Vagina (tissue), 2 donors: ENCODE results near the gene TTC7B. TPM values are rescaled to one million over a fixed set of nuclear protein-coding genes. Genes with fewer than 3 reads are reported as not detected.

Source experiments
- DNase-seq, 2 donors: peaks; one replicate each; pipeline ENCODE4 v3.0.0-alpha.2; 2017; ENCODE audit errors: extremely low spot score in 2 of 2
- H3K27ac ChIP-seq: fragments of 200-600 bp; sonication (generic); one replicate; pipeline ENCODE4 v1.5.1; 2019
- H3K27me3 ChIP-seq: fragments of 200-600 bp; sonication (generic); one replicate; pipeline ENCODE4 v1.5.1; 2019
- H3K36me3 ChIP-seq, 2 donors: fragments of 200-600 bp; sonication (generic); one replicate each; pipeline ENCODE4 v1.5.1; 2017 to 2019
- H3K4me1 ChIP-seq: fragments of 200-600 bp; sonication (generic); one replicate; pipeline ENCODE4 v1.5.1; 2019
- H3K4me3 ChIP-seq, 2 donors: fragments of 200-600 bp; sonication (generic); 1 replicate in 1 of 2; 2 replicates in 1 of 2; pipeline ENCODE4 v1.5.1; 2016 to 2019
- H3K9me3 ChIP-seq: fragments of 200-600 bp; sonication (generic); one replicate; pipeline ENCODE4 v1.5.1; 2019
- POLR2A ChIP-seq, 2 donors: fragments of 450-650 bp; IDR thresholded peaks; one replicate each; pipeline ENCODE4 v1.6.1; 2017; ENCODE audit warnings: antibody characterized with exemption in 2 of 2, mild to moderate bottlenecking in 2 of 2, moderate library complexity in 2 of 2
- POLR2AphosphoS5 ChIP-seq, 2 donors: sonication (generic); formaldehyde crosslinking; IDR thresholded peaks; one replicate each; pipeline ENCODE4 v1.9.0; 2017; ENCODE audit warnings: antibody characterized with exemption in 2 of 2, mild to moderate bottlenecking in 2 of 2, low read depth in 1 of 2; ENCODE audit not compliant: insufficient read depth in 1 of 2
- intact Hi-C: fragments of 100-400 bp; cut with DNase I; formaldehyde crosslinking; loops from one replicate; pipeline ENCODE4 v1.15.1; 2023
- total RNA-seq: library from RNA; depleted of rRNA; stranded (reverse); fragments of >200 nt; gene quantifications from one replicate; pipeline ENCODE4 v1.2.3, GENCODE V29; 2016
- TF ChIP-seq, protein P1 (sequence below), 3 experiments: fragments of 450-650 bp in 2 of 3; fragments of 200-600 bp in 1 of 3; sonication (generic) in 1 of 3; IDR thresholded peaks; one replicate each; pipeline ENCODE4 v1.5.1; 2017 to 2019; ENCODE audit warnings: antibody characterized with exemption in 3 of 3, mild to moderate bottlenecking in 2 of 3, moderate library complexity in 2 of 3

Gene TTC7B
- total RNA-seq, 1 donor from 2014 or later = 56.0 TPM

DNA sequence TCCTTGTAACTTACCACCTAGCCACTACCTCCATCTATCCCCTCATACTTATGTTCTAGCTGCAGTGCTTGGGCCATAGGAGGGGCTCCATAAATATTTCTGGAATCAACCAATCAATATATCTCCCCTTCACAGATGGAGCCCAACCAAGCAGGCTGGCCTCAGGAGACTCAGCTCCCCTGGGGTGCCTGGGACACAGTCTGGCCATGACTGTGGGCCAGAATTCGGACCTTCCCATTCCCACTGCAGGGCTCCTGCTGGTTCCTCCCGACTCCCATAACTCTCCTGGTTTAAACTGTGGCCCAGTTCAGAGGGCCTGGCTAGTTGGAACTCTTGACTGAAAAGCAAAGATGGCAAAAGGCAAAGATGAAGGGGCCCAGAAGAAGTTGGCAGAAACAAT lies 13.0 kb downstream of the TTC7B start:
- no peak for DNase-seq
- Histone ChIP-seq H3K27me3 (no peaks in the 10 kb centered on the region), H3K4me3 (no peak overlapping the region), H3K4me1 (peaks cover 27% of the 10 kb centered on the region), H3K36me3 (no peaks in the 10 kb centered on the region), H3K27ac (no peak overlapping the region), H3K9me3 (no peaks in the 10 kb centered on the region)
- TF ChIP-seq POLR2AphosphoS5 (IDR thresholded peaks at IDR 0.05; ENCODE audit: insufficient read depth in 1 of 2, low read depth in 1 of 2) (no peak), POLR2A (IDR thresholded peaks at IDR 0.05) (no peak)
- TF ChIP-seq, protein P1, sequence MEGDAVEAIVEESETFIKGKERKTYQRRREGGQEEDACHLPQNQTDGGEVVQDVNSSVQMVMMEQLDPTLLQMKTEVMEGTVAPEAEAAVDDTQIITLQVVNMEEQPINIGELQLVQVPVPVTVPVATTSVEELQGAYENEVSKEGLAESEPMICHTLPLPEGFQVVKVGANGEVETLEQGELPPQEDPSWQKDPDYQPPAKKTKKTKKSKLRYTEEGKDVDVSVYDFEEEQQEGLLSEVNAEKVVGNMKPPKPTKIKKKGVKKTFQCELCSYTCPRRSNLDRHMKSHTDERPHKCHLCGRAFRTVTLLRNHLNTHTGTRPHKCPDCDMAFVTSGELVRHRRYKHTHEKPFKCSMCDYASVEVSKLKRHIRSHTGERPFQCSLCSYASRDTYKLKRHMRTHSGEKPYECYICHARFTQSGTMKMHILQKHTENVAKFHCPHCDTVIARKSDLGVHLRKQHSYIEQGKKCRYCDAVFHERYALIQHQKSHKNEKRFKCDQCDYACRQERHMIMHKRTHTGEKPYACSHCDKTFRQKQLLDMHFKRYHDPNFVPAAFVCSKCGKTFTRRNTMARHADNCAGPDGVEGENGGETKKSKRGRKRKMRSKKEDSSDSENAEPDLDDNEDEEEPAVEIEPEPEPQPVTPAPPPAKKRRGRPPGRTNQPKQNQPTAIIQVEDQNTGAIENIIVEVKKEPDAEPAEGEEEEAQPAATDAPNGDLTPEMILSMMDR (IDR thresholded peaks at IDR 0.05) = no peak
- intact Hi-C loops = no loop called here

DNA sequence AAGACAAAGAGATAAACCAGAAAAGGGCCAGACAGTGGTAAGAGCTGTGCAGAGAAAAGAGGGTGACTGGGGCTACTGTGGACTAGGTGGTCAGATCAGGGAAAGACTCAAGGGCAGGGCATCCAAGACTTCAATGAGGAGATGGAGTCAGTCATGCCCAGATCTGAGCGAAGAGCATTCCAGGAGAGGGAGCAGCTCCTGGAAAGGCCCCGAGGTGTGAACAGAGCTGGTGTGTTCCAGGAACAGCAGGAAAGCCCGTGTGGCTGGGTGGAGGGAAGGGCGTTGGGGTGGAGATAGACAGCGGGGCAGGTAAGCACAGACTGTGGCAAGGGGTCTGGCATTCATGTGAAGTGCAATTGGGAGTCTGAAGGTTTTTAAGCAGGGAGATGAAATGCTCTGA lies 16.8 kb downstream of the TTC7B start:
- no peak for TF ChIP-seq POLR2AphosphoS5 (IDR thresholded peaks at IDR 0.05; ENCODE audit: insufficient read depth in 1 of 2, low read depth in 1 of 2)
- Histone ChIP-seq H3K27ac (no peak overlapping the region), H3K27me3 (no peaks in the 10 kb centered on the region), H3K4me1 (no peaks in the 10 kb centered on the region), H3K9me3 (no peaks in the 10 kb centered on the region), H3K4me3 (no peak overlapping the region), H3K36me3 (no peaks in the 10 kb centered on the region)
- no peak for DNase-seq
- intact Hi-C loops = no loop called here

DNA sequence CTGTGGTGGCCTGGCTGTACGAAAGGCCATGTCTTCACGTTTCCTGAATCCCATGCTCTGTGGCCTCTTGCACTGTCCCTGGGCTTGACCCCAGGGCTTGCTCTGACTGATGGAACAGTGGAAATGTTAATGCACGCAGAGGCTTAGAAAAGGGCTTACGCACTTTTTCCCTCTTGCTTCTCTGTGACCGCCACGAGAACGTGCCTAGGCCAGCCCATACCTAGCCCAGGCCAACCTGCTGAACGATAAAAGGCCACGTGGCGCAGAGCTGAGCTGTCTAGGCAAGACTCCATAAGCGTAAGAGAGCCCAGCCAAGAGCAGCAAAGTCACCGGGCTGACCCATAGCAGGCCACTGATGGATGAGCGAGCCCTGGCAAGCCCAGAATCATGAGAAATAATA lies 18.3 kb downstream of the TTC7B start:
- intact Hi-C loops = no loop called here
- no peak overlapping the region for H3K27ac ChIP-seq
- no peak for DNase-seq
- no peaks in the 10 kb centered on the region for H3K36me3 ChIP-seq
- H3K4me3 ChIP-seq = no peak overlapping the region
- TF ChIP-seq POLR2A (IDR thresholded peaks at IDR 0.05) (no peak), POLR2AphosphoS5 (IDR thresholded peaks at IDR 0.05; ENCODE audit: insufficient read depth in 1 of 2, low read depth in 1 of 2) (peak; percentile 20 to 26)
- H3K9me3 ChIP-seq = no peaks in the 10 kb centered on the region
- H3K4me1 ChIP-seq = no peaks in the 10 kb centered on the region
- H3K27me3 ChIP-seq = no peaks in the 10 kb centered on the region

DNA sequence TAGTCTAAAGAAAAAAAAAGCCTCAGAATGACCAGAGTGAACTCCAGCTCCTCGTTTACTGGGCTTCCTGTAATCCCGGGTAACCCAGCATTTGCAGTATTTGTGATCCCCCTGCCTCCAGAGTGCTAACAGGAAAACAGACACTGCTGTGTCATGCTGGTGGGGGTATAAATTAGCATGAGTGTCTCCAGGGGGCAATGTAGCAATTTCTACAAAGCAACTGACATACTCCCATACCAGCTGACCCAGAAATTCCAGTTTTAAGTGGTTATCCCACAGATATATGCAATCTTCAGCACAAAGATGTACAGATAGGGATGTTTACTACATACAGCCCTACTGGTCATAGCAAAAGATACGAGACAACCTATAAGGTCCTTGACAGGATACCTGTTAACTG lies 18.8 kb downstream of the TTC7B start:
- intact Hi-C loops = no loop called here
- no peak overlapping the region for H3K27ac ChIP-seq
- H3K36me3 ChIP-seq = no peaks in the 10 kb centered on the region
- DNase-seq = no peak
- no peaks in the 10 kb centered on the region for H3K27me3 ChIP-seq
- no peaks in the 10 kb centered on the region for H3K4me1 ChIP-seq
- TF ChIP-seq POLR2AphosphoS5 (IDR thresholded peaks at IDR 0.05; ENCODE audit: insufficient read depth in 1 of 2, low read depth in 1 of 2) (no peak), POLR2A (IDR thresholded peaks at IDR 0.05) (no peak)
- TF ChIP-seq, protein P1 (IDR thresholded peaks at IDR 0.05) = no peak
- H3K4me3 ChIP-seq = no peak overlapping the region
- H3K9me3 ChIP-seq = no peaks in the 10 kb centered on the region

DNA sequence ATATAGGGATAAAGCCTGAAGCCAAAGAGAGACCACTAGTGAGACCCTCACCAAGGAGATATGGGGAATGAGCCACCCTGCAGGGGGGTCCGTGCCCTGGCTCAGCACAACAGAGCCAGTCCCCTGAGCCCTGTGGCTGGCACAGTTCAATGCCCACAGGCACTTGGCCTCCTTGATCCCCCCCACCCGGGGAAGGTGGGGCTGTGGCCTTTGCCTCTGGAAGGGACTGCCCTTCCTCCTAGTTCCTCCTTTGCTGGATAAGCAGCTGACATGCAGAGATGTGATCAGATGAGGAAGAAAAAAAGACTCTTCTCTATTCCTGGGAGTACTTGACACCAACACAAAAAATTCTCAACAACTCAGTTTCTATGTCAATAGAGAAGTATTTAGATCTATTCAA lies 19.9 kb downstream of the TTC7B start:
- no peak for TF ChIP-seq POLR2AphosphoS5 (IDR thresholded peaks at IDR 0.05; ENCODE audit: insufficient read depth in 1 of 2, low read depth in 1 of 2)
- TF ChIP-seq, protein P1 (IDR thresholded peaks at IDR 0.05) = no peak
- TF ChIP-seq POLR2A (IDR thresholded peaks at IDR 0.05) = no peak

DNA sequence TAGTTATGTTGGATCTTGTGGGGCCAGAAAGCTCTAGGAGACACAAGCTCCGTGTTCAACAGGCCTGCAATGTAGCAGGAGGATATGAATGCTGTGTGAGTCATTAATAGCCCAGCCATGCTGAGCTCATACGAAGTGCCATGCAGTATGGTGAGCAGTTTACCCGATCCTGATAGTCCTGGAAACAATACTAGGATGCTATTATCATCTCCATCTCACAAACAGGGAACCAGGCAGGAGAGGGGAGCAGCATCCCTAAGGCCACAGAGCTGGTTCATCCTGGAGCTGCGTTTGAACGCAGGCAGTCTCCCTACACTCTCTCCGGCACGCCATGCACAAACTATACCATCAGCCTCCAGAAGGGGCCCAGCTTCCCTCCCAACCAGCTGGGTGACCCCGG lies 20.5 kb downstream of the TTC7B start:
- H3K27ac ChIP-seq = no peak overlapping the region

More for the DNA sequence above, 19.9 kb downstream of the TTC7B start:
- DNase-seq = no peak
- Histone ChIP-seq H3K9me3 (no peaks in the 10 kb centered on the region), H3K27ac (no peak overlapping the region), H3K4me3 (no peak overlapping the region), H3K27me3 (no peaks in the 10 kb centered on the region), H3K36me3 (no peaks in the 10 kb centered on the region), H3K4me1 (no peaks in the 10 kb centered on the region)
- intact Hi-C loops = no loop called here

More for the DNA sequence above, 20.5 kb downstream of the TTC7B start:
- DNase-seq = no peak
- no peaks in the 10 kb centered on the region for H3K36me3 ChIP-seq
- intact Hi-C loops = no loop called here
- no peaks in the 10 kb centered on the region for H3K27me3 ChIP-seq
- TF ChIP-seq, protein P1 (IDR thresholded peaks at IDR 0.05) = no peak
- TF ChIP-seq POLR2AphosphoS5 (IDR thresholded peaks at IDR 0.05; ENCODE audit: insufficient read depth in 1 of 2, low read depth in 1 of 2) (no peak), POLR2A (IDR thresholded peaks at IDR 0.05) (no peak)
- no peak overlapping the region for H3K4me3 ChIP-seq
- no peaks in the 10 kb centered on the region for H3K4me1 ChIP-seq
- no peaks in the 10 kb centered on the region for H3K9me3 ChIP-seq
